Suppressor macrophage (primary cell): ENCODE data around the gene DUSP7.

Source experiments
- DNase-seq, 4 experiments: peaks; one replicate each; pipeline ENCODE4 v3.0.0-alpha.2; 2020 to 2022

The DUSP7 gene

GRCh38 chr3:52068055-52068571 is 11.7 kb upstream of the DUSP7 start:
- DNase-seq, result no peak

DNA sequence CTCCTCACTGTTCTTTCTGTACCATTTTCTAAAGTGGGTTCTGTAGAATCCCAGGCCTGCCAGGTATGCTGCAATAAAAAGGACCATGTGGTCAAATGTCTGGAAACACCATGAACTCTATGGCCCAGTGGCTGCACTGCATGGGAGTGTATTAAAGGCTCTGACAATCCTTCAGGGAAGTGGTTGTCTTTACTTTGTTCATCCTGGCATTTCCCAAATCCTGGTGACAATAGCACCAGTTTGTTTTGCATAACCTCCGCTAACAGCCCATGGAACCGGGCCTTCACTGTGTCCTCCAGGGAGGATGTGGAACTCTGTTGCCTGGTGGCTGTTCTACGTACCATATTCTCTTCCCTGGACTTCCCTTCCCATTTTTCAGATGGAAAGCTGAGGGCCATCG is 11.2 kb upstream of the DUSP7 start:
- DNase-seq, result no peak

- DNase-seq, result no peak
Measured at GRCh38 chr3:52067046-52067445, 10.7 kb upstream of the DUSP7 start.

DNA sequence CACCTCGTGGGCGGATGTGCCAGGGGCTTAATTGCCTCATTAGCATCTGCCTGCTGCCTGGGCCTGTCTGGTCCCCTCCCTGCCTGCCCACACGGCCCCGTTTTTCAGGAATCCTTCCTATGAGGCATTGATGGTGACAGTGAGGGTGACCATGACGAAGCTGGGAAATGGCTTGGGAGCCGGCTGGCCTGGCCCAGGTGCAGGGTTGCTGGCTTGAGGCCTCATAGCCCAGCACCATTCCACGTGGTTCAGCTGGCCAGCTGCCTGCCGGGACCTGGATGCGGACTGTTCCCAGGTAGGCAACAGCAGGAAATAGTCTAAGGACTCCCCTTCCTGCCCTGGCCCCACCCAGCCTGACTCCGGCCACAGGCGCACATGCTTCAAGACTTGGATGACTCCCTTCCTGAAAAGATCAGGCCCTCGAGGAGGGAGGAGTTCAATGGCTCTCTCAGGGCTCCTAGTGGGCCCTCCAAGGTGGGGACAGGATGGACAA is 8.9 kb upstream of the DUSP7 start:
- peak in 1 of 4 experiments; percentile 34 for DNase-seq

DNA sequence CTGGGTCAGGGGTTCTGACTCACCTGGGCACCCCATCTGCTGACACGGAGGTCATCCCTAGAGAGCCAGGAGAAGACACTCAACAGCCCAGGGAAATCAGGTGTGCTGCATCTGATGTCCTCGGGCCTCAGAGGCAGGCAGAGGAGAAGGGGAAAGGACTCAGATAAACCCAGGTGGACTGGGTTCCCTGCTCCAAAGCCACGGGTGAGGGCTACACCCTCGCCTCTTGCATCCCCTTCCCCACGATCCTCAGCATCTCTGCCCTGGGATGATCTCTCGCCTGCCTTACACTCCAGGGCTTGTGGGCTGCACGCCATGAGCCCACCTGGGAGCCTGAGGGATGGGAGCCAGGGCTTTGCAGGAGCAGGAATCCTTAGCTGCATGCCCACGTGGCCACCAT is 8.2 kb upstream of the DUSP7 start:
- no peak for DNase-seq

DNA sequence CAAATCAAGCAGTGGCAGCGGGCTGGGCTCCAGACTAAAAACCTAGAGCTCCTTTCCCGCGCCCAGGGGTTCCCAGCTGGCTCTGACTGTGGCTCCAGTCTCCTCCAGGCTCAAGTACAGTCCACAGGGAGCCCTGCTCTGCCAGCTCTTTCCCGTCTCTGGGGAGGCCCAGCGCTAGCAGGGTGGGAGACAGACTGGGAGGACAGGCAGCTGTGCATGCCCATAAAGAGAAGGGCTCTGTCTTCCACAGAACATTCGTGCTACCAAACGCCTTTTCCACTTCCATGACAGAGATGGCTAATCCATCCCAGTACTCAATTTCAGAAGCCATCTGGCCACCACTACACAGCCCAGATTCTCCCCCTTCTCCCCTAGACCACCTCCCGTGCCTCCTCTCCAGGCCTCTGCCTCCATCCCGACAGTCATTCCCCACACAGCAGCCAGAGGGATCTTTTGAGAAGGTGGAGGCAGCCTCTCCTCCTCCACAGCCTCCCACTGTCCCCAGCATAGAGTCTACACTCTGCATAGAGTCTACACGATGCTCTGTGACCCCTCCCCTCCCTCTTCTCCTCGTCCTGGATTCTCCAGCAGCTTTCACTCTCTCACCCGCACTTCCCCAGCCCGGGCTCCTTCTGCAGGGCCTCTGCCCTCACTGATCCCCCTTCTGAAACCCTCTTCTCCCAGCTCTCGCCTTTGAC is 6.8 kb upstream of the DUSP7 start:
- DNase-seq, result no peak

GRCh38 chr3:52062505-52062904 is 6.1 kb upstream of the DUSP7 start:
- DNase-seq, result peak; percentile 84 to 94 (median 90)

- peak in 3 of 4 experiments; percentile 39 to 63 (median 55) for DNase-seq
Measured at GRCh38 chr3:52061121-52061910, 4.9 kb upstream of the DUSP7 start.

GRCh38 chr3:52059781-52060180 is 3.4 kb upstream of the DUSP7 start:
- no peak for DNase-seq

GRCh38 chr3:52057812-52058495 is 1.6 kb upstream of the DUSP7 start:
- DNase-seq, result no peak

- peak; percentile 99 to 100 (median 99) for DNase-seq
Measured at GRCh38 chr3:52056968-52057811, 819 bp upstream of the DUSP7 start.

DNA sequence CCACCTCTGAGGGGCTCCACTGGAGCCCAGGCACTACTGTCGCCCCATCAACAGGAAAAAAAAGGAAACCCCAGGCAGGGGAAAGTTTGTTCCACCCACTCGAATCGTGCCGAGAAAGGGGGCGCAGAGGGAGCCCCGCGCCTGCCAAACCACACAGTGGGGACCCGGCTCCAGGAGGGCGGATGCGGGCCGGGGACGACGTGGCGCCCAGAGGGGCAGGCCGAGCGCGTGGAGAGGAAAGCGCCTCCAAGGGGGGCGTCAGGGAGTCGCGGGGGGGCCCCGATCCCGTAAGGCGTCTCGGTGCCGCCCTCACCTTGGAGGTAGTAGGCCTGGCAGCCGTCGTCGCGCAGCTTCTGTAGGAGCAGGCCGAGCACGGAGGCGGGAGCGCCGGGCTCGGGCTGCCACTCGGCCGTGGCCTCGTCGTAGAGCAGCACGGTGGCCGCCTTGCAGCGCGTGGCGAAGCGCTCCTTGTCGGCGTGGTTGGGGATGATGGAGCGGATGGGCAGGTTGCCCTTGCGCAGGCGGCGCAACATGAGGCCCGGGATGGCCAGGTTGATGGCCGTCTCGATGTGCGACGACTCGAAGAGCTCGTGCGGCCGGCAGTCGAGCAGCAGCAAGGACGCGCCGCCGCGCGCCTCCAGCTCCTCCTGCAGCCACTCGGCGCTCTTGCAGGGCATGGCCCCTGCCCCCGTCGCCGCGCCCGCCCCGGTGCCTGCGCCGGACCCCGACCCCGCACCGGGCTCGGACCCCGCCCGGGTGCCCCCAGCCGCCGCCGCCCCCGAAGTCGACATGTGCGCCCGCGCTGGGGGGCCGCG is 627 bp downstream of the DUSP7 start:
- peak; percentile 44 to 79 (median 66) for DNase-seq

DNA sequence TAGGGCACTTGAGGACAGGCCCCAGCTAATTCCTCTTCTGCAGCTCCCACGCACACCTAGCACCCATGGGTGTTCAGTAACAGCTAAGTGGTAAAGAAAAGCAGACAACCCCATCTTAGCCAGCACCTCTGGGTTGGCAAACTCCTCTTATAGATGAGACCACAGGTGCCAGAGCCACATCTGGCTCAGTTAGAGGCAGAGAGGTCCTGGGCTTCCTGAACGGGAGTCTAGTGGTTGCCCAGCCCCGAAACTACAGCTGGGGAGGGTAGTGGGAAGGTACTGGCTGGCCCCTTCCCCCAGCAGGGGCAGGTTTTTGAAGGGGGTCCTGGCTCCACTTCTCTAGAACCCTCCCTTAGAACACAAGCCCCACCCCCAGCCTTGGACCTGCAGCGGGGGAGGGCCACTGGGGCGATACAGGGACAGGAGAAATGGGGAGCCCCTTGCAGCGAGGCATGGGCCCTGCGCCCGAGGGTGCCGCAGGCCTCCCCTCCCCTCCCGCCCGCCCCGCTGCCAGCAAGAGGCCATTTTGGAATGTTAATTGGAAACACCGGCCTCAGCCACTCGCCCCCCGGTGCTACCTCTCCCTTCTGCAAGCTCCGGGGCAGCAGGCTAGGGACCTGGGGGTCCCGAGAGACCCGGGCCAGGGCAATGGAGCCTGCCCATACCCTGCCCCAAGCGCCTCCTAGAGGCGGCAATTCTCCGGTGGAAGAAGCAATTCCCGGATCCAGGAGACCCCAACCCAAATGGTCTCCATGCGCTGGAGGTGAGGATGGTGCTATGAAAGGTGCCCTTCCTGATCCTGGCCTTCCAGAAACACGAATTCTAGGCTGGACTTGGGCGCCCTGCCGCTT is 1.5 kb downstream of the DUSP7 start:
- peak in 3 of 4 experiments; percentile 51 to 57 (median 57) for DNase-seq

- peak in 1 of 4 experiments; percentile 17 for DNase-seq
Measured at GRCh38 chr3:52053307-52054304, 2.8 kb downstream of the DUSP7 start.

- DNase-seq, result peak; percentile 88 to 95 (median 92)
Measured at GRCh38 chr3:52052831-52053306, 3.5 kb downstream of the DUSP7 start.

DNA sequence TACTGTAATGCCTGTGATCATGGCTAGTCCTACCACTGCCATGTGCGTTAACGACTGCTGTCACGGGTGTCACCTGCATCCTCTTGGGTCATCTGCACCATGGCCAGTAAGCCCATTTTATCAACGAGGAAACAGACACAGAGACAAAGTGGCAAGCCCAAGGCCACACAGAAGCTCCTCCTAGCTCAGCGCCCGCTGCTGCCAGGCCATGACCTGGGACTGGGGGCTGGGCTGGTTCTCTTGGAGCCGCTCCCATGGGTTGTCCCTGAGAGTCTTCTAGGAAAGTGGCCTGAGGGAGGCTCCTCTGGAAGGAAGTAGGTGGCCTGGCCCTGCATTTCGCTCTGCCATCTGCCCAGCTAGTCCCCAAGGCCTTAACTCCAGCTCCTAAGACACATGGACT is 4.9 kb downstream of the DUSP7 start:
- no peak for DNase-seq

DNA sequence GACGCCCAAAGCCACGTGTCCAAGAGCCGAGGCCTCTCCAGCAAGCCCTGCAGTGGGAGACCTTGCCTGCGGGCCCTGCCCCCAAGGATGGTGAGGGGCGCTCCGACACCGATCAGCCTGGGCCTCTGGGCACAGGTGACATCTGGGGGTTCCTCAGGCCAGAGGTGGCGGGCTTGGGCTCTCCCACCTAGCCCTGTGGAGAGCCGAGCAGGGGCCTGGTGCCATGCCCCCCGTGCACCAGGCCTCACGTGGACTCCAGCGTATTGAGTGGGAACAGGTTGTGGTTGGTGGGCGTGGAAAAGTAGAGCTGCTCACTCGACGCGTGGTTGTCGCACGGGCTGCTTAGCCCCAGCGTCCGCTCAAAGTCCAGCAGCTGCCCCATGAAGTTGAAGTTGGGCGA is 5.8 kb downstream of the DUSP7 start:
- no peak for DNase-seq

- DNase-seq, result no peak
Measured at GRCh38 chr3:52049503-52049902, 6.9 kb downstream of the DUSP7 start.
